ENCODE measurements around the gene RNF214.
"Not testable (repeated sequence)": the region's sequence is repeated elsewhere in the genome, so short reads cannot be mapped to it uniquely, and the experiment has no call there.

The RNF214 gene

GRCh38 chr11:117232911-117233409 lies 489 bp downstream of the RNF214 start:
- DNase-seq (ENCODE audit: low read depth in 1 of 2, low spot score in 1 of 2) = peak in 1 of 2 experiments; percentile 37
- no peak for TF ChIP-seq JUND (IDR thresholded peaks at IDR 0.05; ENCODE audit: low read depth)
- in situ Hi-C loops (cut with HindIII; ENCODE audit: low pct_unique_long_range_greater_than_20kb, low sequenced_read_pairs) = no loop called here

GRCh38 chr11:117238221-117238620 lies 5.8 kb downstream of the RNF214 start:
- TF ChIP-seq JUND (IDR thresholded peaks at IDR 0.05; ENCODE audit: low read depth) = no peak
- in situ Hi-C loops (cut with HindIII; ENCODE audit: low pct_unique_long_range_greater_than_20kb, low sequenced_read_pairs) = no loop called here
- DNase-seq (ENCODE audit: low read depth in 1 of 2, low spot score in 1 of 2) = no peak

DNA sequence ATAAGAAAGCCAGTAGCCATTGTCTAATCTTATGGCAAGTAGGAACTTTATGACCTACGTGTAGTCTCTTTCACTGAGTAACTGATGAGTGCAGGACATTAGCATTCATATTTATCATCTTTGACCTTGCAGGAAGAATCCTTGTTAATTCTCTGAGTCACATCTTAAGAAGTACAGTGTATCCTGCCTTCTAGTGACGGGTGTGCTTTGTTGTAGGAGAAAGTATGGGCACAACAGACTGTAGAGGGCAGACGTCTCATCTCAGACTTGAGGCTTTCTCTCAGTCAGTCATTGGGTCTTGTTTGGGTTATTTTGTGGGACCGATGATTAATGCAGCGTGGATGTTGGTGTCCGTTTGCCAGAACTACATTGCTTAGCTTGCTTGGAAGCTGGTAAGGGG lies 6.8 kb downstream of the RNF214 start:
- no peak for TF ChIP-seq JUND (IDR thresholded peaks at IDR 0.05; ENCODE audit: low read depth)
- peak in 1 of 2 experiments; percentile 33 for DNase-seq (ENCODE audit: low read depth in 1 of 2, low spot score in 1 of 2)
- in situ Hi-C loops (cut with HindIII; ENCODE audit: low pct_unique_long_range_greater_than_20kb, low sequenced_read_pairs) = no loop called here

DNA sequence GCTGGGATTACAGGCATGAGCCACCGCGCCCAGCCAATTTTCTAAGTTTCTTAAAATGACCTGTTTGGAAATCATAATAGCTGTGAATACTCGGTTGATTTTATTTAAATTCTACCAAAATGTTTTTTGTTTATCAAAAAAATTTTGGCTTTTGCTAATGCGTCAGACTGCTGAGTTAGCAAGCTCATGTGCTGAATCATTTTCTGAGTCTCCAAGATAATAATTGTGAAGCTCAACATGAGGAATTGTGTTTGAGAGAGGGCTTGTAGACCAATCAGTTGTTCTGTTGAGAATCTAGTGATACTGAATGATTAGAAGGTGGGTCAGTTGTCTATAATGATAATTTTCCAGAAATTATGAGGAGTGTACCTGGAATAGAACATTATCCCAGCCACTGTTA lies 15.9 kb downstream of the RNF214 start:
- no peak for TF ChIP-seq JUND (IDR thresholded peaks at IDR 0.05; ENCODE audit: low read depth)
- no peak for DNase-seq (ENCODE audit: low read depth in 1 of 2, low spot score in 1 of 2)
- in situ Hi-C loops (cut with HindIII; ENCODE audit: low pct_unique_long_range_greater_than_20kb, low sequenced_read_pairs) = no loop called here

DNA sequence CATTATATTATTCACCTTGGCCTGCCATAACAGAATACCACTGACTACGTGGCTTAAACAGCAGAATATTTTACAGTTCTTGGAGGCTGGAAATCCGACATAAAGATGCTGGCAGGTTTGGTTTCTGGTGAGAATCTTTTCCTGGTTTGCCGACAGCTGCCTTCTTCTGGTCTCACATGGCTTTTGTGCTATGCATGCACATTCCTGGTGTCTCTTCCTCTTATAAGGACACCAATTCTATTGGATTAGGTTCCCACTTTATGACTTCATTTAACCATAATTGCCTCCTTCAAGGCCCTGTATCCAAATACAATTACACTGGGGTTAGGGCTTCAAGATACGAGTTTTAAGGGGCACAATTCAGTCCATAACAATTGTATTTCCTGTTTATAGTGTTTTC lies 17.1 kb downstream of the RNF214 start:
- DNase-seq (ENCODE audit: low read depth in 1 of 2, low spot score in 1 of 2) = no peak
- in situ Hi-C loops (cut with HindIII; ENCODE audit: low pct_unique_long_range_greater_than_20kb, low sequenced_read_pairs) = no loop called here
- no peak for TF ChIP-seq JUND (IDR thresholded peaks at IDR 0.05; ENCODE audit: low read depth)

GRCh38 chr11:117251506-117251905 lies 19.0 kb downstream of the RNF214 start:
- no peak for TF ChIP-seq JUND (IDR thresholded peaks at IDR 0.05; ENCODE audit: low read depth)
- DNase-seq (ENCODE audit: low read depth in 1 of 2, low spot score in 1 of 2) = no peak
- in situ Hi-C loops (cut with HindIII; ENCODE audit: low pct_unique_long_range_greater_than_20kb, low sequenced_read_pairs) = no loop called here

DNA sequence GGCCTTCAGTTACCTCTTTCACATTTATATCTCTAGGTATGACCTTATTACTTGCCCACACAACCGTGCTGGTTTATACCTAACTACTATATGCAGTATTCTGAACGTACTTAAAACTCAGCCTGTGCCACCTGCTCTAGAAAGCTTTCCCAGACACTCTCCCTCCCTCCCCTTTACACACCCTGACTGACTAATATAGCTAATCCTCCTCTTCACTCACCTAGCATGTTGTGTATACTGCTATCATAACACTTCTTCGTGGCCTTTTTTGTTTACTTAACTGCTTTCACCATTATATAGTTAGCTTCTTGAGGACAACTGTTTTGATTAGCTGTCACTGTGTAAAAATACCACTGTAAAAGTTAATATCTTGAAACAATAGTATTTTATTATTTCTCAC lies 23.5 kb downstream of the RNF214 start:
- no peak for TF ChIP-seq JUND (IDR thresholded peaks at IDR 0.05; ENCODE audit: low read depth)
- DNase-seq (ENCODE audit: low read depth in 1 of 2, low spot score in 1 of 2) = no peak
- in situ Hi-C loops (cut with HindIII; ENCODE audit: low pct_unique_long_range_greater_than_20kb, low sequenced_read_pairs) = no loop called here

DNA sequence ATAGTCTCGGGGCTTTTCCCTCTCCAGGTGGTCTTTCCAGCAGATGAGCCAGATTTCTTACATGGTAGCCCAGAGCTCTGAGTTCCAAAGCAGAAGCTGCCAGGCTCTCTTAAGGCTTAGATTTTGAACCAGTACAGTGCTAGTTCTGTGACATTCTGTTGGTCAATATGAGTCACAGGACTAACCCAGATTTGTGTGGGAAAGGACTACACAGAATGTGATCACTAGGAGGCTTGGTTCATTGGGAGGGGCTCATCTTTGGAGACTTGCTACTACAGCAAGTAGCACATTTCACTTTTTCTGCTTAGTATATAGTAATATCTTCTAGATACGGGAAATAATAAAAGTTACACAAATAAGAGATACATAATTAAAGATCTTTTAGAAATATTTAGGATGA lies 24.1 kb downstream of the RNF214 start:
- no peak for DNase-seq (ENCODE audit: low read depth in 1 of 2, low spot score in 1 of 2)
- in situ Hi-C loops (cut with HindIII; ENCODE audit: low pct_unique_long_range_greater_than_20kb, low sequenced_read_pairs) = no loop called here
- no peak for TF ChIP-seq JUND (IDR thresholded peaks at IDR 0.05; ENCODE audit: low read depth)

DNA sequence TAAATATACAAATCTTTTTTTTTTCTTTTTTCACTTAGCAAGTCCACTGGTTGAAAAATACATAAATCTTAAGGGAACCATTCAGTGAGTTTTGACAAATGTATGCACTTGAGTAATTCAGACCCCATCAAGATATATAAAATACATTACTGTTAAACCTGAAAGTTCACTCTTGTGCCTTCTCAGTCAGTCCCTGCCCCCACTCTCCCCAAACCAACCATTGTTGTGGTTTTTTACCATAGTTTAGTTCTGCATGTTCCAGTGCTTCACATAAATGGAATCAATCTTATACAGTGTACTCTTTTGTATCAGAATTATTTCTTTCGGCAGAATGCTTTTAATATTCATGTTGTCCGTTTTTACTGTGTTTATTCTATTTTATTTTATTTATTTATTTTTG lies 26.1 kb downstream of the RNF214 start:
- no peak for DNase-seq (ENCODE audit: low read depth in 1 of 2, low spot score in 1 of 2)
- in situ Hi-C loops (cut with HindIII; ENCODE audit: low pct_unique_long_range_greater_than_20kb, low sequenced_read_pairs) = no loop called here
- no peak for TF ChIP-seq JUND (IDR thresholded peaks at IDR 0.05; ENCODE audit: low read depth)

DNA sequence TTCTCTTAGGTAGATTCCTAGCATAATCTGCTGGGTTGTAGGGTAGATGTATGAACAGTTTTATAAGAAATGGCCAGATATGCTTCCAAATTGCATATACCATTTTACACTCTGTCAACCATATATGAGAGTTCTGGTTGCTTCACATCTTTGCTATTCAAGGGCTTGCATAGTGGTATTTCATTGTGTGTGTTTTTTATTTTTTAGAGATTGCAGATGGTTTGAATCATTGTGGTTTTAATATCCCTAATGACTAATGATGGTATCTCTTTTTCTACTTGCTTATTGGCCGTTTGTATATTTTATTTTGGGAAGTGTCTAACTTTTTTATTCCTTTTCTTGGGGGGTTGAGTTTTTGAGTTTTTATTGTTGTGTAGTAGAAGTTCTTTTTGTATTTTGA lies 26.9 kb downstream of the RNF214 start:
- in situ Hi-C loops (cut with HindIII; ENCODE audit: low pct_unique_long_range_greater_than_20kb, low sequenced_read_pairs) = no loop called here
- TF ChIP-seq JUND (IDR thresholded peaks at IDR 0.05; ENCODE audit: low read depth) = no peak
- DNase-seq (ENCODE audit: low read depth in 1 of 2, low spot score in 1 of 2) = no peak

GRCh38 chr11:117264624-117265323 lies 32.3 kb downstream of the RNF214 start:
- DNase-seq (ENCODE audit: low read depth in 1 of 2, low spot score in 1 of 2); in situ Hi-C loops (cut with HindIII; ENCODE audit: low pct_unique_long_range_greater_than_20kb, low sequenced_read_pairs): not testable (repeated sequence)

GRCh38 chr11:117265745-117266144 lies 33.3 kb downstream of the RNF214 start:
- no peak for TF ChIP-seq JUND (IDR thresholded peaks at IDR 0.05; ENCODE audit: low read depth)
- DNase-seq (ENCODE audit: low read depth in 1 of 2, low spot score in 1 of 2) = no peak
- in situ Hi-C loops (cut with HindIII; ENCODE audit: low pct_unique_long_range_greater_than_20kb, low sequenced_read_pairs) = no loop called here

DNA sequence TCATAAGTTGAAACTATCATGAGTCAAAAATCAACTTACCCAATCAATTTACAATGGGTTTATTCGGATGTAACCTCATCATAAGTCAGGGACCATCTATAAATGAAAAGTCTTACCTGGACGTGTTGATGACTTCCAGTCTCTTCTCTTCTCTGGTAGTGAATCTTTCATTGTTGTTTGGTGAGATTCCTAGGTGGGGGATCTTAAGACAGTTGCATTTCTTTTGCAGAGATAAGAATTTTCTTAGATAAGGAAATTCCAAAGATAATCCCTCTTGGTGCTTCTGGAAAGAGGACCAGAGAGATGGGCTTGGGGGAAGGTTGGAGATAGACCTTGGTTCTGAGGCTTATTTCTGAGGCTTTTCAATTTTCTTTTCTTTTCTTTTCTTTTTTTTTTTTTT lies 37.4 kb downstream of the RNF214 start:
- DNase-seq (ENCODE audit: low read depth in 1 of 2, low spot score in 1 of 2) = no peak
- TF ChIP-seq JUND (IDR thresholded peaks at IDR 0.05; ENCODE audit: low read depth) = no peak
- in situ Hi-C loops (cut with HindIII; ENCODE audit: low pct_unique_long_range_greater_than_20kb, low sequenced_read_pairs) = no loop called here

GRCh38 chr11:117271208-117271607 lies 38.7 kb downstream of the RNF214 start:
- in situ Hi-C loops (cut with HindIII; ENCODE audit: low pct_unique_long_range_greater_than_20kb, low sequenced_read_pairs) = no loop called here

GRCh38 chr11:117272175-117272574 lies 39.7 kb downstream of the RNF214 start:
- DNase-seq (ENCODE audit: low read depth in 1 of 2, low spot score in 1 of 2); in situ Hi-C loops (cut with HindIII; ENCODE audit: low pct_unique_long_range_greater_than_20kb, low sequenced_read_pairs): not testable (repeated sequence)

More at GRCh38 chr11:117271208-117271607, 38.7 kb downstream of the RNF214 start:
- DNase-seq (ENCODE audit: low read depth in 1 of 2, low spot score in 1 of 2) = peak in 1 of 2 experiments; percentile 13
- TF ChIP-seq JUND (IDR thresholded peaks at IDR 0.05; ENCODE audit: low read depth) = no peak
